Liver (tissue), 9 donors: ENCODE results near the gene PRMT7. TPM values are rescaled to one million over a fixed set of nuclear protein-coding genes. Genes with fewer than 3 reads are reported as not detected.

Experiments used
- DNase-seq: peaks from one replicate; pipeline ENCODE4 v3.0.0-alpha.2; 2017; ENCODE audit warnings: low spot score
- H3K27ac ChIP-seq, 2 donors: one replicate each; pipeline ENCODE4 v1.7.0; 2013; ENCODE audit warnings: inconsistent platforms in 2 of 2, low read length in 2 of 2, control low read depth in 1 of 2, low read depth in 1 of 2, mild to moderate bottlenecking in 1 of 2
- H3K27me3 ChIP-seq, 4 donors: one replicate each; pipeline versions ENCODE4 v1.6.1 to v1.7.0; 2013; ENCODE audit warnings: low read length in 3 of 4, inconsistent platforms in 1 of 4, mild to moderate bottlenecking in 1 of 4, moderate library complexity in 1 of 4; ENCODE audit not compliant: control insufficient read depth in 4 of 4, insufficient read depth in 4 of 4
- H3K36me3 ChIP-seq, 4 donors: one replicate each; pipeline versions ENCODE4 v1.6.1 to v1.7.0; 2013; ENCODE audit warnings: low read length in 3 of 4, mild to moderate bottlenecking in 3 of 4, low read depth in 1 of 4, moderate library complexity in 1 of 4; ENCODE audit not compliant: control insufficient read depth in 4 of 4, insufficient read depth in 3 of 4
- H3K4me1 ChIP-seq, 4 donors: one replicate each; pipeline versions ENCODE4 v1.6.1 to v1.7.0; 2013; ENCODE audit warnings: low read length in 3 of 4, mild to moderate bottlenecking in 3 of 4, moderate library complexity in 1 of 4; ENCODE audit not compliant: control insufficient read depth in 4 of 4, insufficient read depth in 4 of 4
- H3K4me3 ChIP-seq, 3 donors: one replicate each; pipeline versions ENCODE4 v1.6.1 to v1.7.0; 2013; ENCODE audit warnings: low read length in 3 of 3, control low read depth in 1 of 3, low read depth in 1 of 3, mild to moderate bottlenecking in 1 of 3
- H3K9ac ChIP-seq, 2 donors: one replicate each; pipeline ENCODE4 v1.7.0; 2013; ENCODE audit warnings: low read length in 2 of 2, mild to moderate bottlenecking in 2 of 2, moderate library complexity in 2 of 2, control low read depth in 1 of 2, low read depth in 1 of 2
- H3K9me3 ChIP-seq, 4 donors: one replicate each; pipeline versions ENCODE4 v1.6.1 to v1.7.0; 2013; ENCODE audit warnings: low read length in 3 of 4; ENCODE audit not compliant: control insufficient read depth in 4 of 4
- EGR1 ChIP-seq, 2 donors: IDR thresholded peaks; 2 replicates each; pipeline ENCODE4 v1.6.1; 2016 to 2018; ENCODE audit warnings: antibody characterized with exemption in 2 of 2, low read depth in 2 of 2
- FOXA1 ChIP-seq: IDR thresholded peaks from 2 replicates; pipeline ENCODE4 v1.6.1; 2016; ENCODE audit warnings: antibody characterized with exemption
- FOXA2 ChIP-seq: IDR thresholded peaks from 2 replicates; pipeline ENCODE4 v1.6.1; 2016; ENCODE audit warnings: antibody characterized with exemption
- GABPA ChIP-seq, 2 donors: IDR thresholded peaks in 1 of 2; conservative IDR thresholded peaks in 1 of 2; 2 replicates each; pipeline ENCODE4 v1.6.1; 2016; ENCODE audit warnings: antibody characterized with exemption in 2 of 2, mild to moderate bottlenecking in 1 of 2, moderate library complexity in 1 of 2
- HNF4G ChIP-seq: IDR thresholded peaks from 2 replicates; pipeline ENCODE4 v1.6.1; 2016; ENCODE audit warnings: antibody characterized with exemption
- JUND ChIP-seq, 2 donors: IDR thresholded peaks; 2 replicates each; pipeline ENCODE4 v1.6.1; 2016; ENCODE audit warnings: antibody characterized with exemption in 2 of 2
- NR2F2 ChIP-seq: IDR thresholded peaks from 2 replicates; pipeline ENCODE4 v1.6.1; 2016; ENCODE audit warnings: antibody characterized with exemption
- RAD21 ChIP-seq, 2 donors: IDR thresholded peaks; 2 replicates each; pipeline ENCODE4 v1.6.1; 2016; ENCODE audit warnings: antibody characterized with exemption in 2 of 2, mild to moderate bottlenecking in 2 of 2
- SP1 ChIP-seq: IDR thresholded peaks from 2 replicates; pipeline ENCODE4 v1.6.1; 2018; ENCODE audit warnings: antibody characterized with exemption, mild to moderate bottlenecking
- TAF1 ChIP-seq: conservative IDR thresholded peaks from 2 replicates; pipeline ENCODE4 v1.6.1; 2016; ENCODE audit warnings: antibody characterized with exemption, mild to moderate bottlenecking
- YY1 ChIP-seq: IDR thresholded peaks from 2 replicates; pipeline ENCODE4 v1.6.1; 2016; ENCODE audit warnings: antibody characterized with exemption, mild to moderate bottlenecking
- WGBS: extraction: QIAGEN DNeasy Blood & Tissue Kit; methylation state at CpG from one replicate; pipeline ENCODE4 v1.1.7; 2013; 5-methylcytosine and 5-hydroxymethylcytosine counted together
- polyA plus RNA-seq, 2 donors: library from polyadenylated mRNA; stranded (reverse) in 1 of 2; unstranded in 1 of 2; fragments of 200-250 nt in 1 of 2; fragments of >200 nt in 1 of 2; fragmentation: Nextera tagmentation in 1 of 2; extraction: Ambion mirVana in 1 of 2; gene quantifications; one replicate each; pipeline versions ENCODE4 v1.2.1 to v1.2.3, GENCODE V29; 2013 to 2015
- total RNA-seq, 2 donors: library from RNA; depleted of rRNA; stranded (reverse); fragments of >200 nt; gene quantifications; one replicate each; pipeline ENCODE4 v1.2.3, GENCODE V29; 2014
- TF ChIP-seq, protein P1 (sequence below): IDR thresholded peaks from 2 replicates; pipeline ENCODE4 v1.6.1; 2016; ENCODE audit warnings: antibody characterized with exemption
- TF ChIP-seq, protein P2 (sequence below): IDR thresholded peaks from 2 replicates; pipeline ENCODE4 v1.6.1; 2016; ENCODE audit warnings: antibody characterized with exemption, mild to moderate bottlenecking
- TF ChIP-seq, protein P3 (sequence below): fragments of 150-350 bp; IDR thresholded peaks from 2 replicates; pipeline ENCODE4 v1.5.1; 2017; ENCODE audit warnings: improper control_type of control experiment, low read depth, low read length; ENCODE audit not compliant: missing input control
- donor health status: healthy.
- donor health status: healthy.
- donor health status: healthy.
- donor health status: healthy.
- donor health status: healthy.

The PRMT7 gene
- total and polyA plus RNA-seq, 4 donors, result 10.7 to 31.5 (median 17.5) TPM

DNA sequence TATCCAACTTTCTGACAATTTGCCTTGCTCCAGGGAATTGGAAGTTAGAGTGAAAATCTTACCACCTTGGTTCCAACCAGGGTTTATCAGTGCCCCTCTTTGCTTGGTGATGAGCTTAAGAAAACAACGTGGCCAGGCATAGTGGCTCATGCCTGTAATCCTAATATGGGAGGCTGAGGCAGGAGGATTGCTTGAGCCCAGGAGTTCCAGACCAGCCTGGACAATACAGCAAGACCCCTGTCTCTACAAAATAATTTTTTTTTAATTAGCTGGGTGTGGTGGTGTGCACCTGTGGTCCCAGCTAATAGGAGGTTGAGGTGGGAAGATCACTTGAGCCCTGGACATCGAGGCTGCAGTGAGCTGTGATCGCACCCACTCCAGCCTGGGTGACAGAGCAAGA is 25.1 kb upstream of the PRMT7 start:
- WGBS, result 94% methylated on average over 3 of the region's 3 CpGs
- Histone ChIP-seq H3K4me3 (no peak overlapping the region), H3K4me1 (peaks cover 0 to 3% (median 0%) of the 10 kb centered on the region in 4 donors), H3K27me3 (no peaks in the 10 kb centered on the region), H3K9me3 (no peaks in the 10 kb centered on the region), H3K36me3 (no peaks in the 10 kb centered on the region), H3K9ac (no peak overlapping the region), H3K27ac (no peak overlapping the region)
- no peak for TF ChIP-seq EGR1 (IDR thresholded peaks at IDR 0.05; ENCODE audit: low read depth in 2 of 2)
- TF ChIP-seq FOXA2, result no peak
- TF ChIP-seq, protein P1, sequence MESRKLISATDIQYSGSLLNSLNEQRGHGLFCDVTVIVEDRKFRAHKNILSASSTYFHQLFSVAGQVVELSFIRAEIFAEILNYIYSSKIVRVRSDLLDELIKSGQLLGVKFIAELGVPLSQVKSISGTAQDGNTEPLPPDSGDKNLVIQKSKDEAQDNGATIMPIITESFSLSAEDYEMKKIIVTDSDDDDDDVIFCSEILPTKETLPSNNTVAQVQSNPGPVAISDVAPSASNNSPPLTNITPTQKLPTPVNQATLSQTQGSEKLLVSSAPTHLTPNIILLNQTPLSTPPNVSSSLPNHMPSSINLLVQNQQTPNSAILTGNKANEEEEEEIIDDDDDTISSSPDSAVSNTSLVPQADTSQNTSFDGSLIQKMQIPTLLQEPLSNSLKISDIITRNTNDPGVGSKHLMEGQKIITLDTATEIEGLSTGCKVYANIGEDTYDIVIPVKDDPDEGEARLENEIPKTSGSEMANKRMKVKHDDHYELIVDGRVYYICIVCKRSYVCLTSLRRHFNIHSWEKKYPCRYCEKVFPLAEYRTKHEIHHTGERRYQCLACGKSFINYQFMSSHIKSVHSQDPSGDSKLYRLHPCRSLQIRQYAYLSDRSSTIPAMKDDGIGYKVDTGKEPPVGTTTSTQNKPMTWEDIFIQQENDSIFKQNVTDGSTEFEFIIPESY, result no peak
- TF ChIP-seq SP1, result no peak
- TF ChIP-seq NR2F2, result no peak
- TF ChIP-seq RAD21 (IDR thresholded peaks at IDR 0.05), result no peak
- no peak for TF ChIP-seq TAF1
- TF ChIP-seq FOXA1, result no peak
- no peak for TF ChIP-seq JUND (IDR thresholded peaks at IDR 0.05)
- no peak for TF ChIP-seq GABPA (IDR thresholded peaks at IDR 0.05 in 1 of 2, conservative IDR thresholded peaks at IDR 0.05 in 1 of 2)
- TF ChIP-seq, protein P2, sequence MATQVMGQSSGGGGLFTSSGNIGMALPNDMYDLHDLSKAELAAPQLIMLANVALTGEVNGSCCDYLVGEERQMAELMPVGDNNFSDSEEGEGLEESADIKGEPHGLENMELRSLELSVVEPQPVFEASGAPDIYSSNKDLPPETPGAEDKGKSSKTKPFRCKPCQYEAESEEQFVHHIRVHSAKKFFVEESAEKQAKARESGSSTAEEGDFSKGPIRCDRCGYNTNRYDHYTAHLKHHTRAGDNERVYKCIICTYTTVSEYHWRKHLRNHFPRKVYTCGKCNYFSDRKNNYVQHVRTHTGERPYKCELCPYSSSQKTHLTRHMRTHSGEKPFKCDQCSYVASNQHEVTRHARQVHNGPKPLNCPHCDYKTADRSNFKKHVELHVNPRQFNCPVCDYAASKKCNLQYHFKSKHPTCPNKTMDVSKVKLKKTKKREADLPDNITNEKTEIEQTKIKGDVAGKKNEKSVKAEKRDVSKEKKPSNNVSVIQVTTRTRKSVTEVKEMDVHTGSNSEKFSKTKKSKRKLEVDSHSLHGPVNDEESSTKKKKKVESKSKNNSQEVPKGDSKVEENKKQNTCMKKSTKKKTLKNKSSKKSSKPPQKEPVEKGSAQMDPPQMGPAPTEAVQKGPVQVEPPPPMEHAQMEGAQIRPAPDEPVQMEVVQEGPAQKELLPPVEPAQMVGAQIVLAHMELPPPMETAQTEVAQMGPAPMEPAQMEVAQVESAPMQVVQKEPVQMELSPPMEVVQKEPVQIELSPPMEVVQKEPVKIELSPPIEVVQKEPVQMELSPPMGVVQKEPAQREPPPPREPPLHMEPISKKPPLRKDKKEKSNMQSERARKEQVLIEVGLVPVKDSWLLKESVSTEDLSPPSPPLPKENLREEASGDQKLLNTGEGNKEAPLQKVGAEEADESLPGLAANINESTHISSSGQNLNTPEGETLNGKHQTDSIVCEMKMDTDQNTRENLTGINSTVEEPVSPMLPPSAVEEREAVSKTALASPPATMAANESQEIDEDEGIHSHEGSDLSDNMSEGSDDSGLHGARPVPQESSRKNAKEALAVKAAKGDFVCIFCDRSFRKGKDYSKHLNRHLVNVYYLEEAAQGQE, result no peak
- no peak for DNase-seq

DNA sequence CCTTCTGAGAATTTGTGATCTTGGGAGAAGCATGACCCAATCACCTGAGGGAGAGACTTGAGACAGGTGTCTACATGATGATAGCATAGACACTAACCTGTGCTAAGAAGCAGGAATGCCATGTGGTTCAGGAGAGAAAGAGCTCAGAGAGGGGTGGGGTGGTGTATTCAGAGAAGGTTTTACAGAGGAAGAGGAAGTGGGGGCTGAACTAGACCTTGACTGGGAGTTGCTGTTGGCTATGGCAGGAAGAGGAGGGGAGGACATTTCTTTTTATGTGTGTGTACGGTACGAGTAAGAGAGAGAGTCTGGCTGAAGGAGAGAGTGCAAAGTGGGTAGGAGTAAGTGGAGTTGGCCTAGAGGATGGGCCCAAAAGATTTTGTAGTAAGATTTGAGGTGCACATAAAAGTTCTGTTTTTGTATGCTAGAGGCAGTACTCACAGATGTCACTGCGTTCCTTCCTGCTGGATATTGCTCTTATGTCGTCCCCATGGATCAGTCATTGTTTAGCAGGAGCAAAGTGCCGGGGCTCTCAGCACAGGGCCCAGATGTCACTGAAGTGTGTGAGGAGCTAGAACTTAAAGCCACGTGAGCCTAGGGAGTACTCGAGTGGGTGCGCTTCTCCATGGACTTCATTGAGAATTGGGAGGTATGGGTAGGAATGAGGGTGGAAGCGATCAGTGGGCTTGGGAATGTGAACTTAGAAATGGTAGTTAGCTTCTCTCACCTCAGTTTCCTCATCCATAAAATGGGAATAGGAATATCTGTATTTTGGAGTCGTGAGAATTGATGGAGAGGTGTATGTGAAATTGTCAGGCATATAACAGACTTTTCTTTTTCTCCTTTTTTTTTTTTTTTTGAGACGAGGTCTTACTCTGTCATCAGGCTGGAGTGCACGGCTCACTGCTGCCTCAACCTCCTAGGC is 24.4 kb upstream of the PRMT7 start:
- H3K4me1 ChIP-seq, result peaks cover 0 to 3% (median 0%) of the 10 kb centered on the region in 4 donors
- H3K27me3 ChIP-seq, result no peaks in the 10 kb centered on the region
- no peak for TF ChIP-seq NR2F2
- TF ChIP-seq FOXA2, result no peak
- no peak for TF ChIP-seq TAF1
- TF ChIP-seq, protein P3, sequence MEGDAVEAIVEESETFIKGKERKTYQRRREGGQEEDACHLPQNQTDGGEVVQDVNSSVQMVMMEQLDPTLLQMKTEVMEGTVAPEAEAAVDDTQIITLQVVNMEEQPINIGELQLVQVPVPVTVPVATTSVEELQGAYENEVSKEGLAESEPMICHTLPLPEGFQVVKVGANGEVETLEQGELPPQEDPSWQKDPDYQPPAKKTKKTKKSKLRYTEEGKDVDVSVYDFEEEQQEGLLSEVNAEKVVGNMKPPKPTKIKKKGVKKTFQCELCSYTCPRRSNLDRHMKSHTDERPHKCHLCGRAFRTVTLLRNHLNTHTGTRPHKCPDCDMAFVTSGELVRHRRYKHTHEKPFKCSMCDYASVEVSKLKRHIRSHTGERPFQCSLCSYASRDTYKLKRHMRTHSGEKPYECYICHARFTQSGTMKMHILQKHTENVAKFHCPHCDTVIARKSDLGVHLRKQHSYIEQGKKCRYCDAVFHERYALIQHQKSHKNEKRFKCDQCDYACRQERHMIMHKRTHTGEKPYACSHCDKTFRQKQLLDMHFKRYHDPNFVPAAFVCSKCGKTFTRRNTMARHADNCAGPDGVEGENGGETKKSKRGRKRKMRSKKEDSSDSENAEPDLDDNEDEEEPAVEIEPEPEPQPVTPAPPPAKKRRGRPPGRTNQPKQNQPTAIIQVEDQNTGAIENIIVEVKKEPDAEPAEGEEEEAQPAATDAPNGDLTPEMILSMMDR, result no peak
- TF ChIP-seq YY1, result no peak
- no peak for TF ChIP-seq GABPA (IDR thresholded peaks at IDR 0.05 in 1 of 2, conservative IDR thresholded peaks at IDR 0.05 in 1 of 2)
- TF ChIP-seq HNF4G, result no peak
- TF ChIP-seq, protein P2, result no peak
- H3K4me3 ChIP-seq, result no peak overlapping the region
- no peaks in the 10 kb centered on the region for H3K36me3 ChIP-seq
- H3K9ac ChIP-seq, result no peak overlapping the region
- no peak for DNase-seq
- H3K27ac ChIP-seq, result no peak overlapping the region
- no peaks in the 10 kb centered on the region for H3K9me3 ChIP-seq
- WGBS, result 84% methylated on average over 12 of the region's 12 CpGs
